ENCODE data around the gene DOCK7.
"Not testable (repeated sequence)": the region's sequence is repeated elsewhere in the genome, so short reads cannot be mapped to it uniquely, and the experiment has no call there.

DOCK7 gene

DNA sequence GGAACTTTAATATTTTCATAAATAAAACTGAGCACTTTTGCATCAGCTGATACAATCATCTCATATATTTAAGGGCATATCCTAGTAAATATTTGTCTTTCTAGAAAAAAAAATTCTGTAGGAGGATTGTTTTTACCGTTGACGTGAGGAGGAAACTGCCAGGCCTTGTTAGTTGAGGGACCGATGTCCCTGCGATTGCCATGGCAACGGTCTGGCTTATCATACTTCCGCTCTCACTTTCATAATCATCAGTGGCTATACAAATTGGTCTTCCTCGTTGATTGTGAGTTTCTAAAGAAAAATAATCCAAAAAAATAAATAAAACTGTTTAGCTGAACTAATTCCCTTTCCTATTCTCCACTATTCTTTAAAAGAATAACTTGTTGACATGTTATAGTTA lies 160.2 kb downstream of the DOCK7 start:
- DNase-seq, result no peak

DNA sequence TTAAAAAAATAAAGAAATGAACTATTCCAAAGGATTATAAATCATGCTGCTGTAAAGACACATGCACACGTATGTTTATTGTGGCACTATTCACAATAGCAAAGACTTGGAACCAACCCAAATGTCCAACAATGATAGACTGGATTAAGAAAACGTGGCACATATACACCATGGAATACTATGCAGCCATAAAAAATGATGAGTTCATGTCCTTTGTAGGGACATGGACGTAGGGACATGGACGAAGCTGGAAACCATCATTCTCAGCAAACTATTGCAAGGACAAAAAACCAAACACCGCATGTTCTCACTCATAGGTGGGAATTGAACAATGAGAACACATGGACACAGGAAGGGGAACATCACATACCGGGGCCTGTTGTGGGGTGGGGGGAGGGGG lies 160.8 kb downstream of the DOCK7 start:
- not testable (repeated sequence) for DNase-seq

DNA sequence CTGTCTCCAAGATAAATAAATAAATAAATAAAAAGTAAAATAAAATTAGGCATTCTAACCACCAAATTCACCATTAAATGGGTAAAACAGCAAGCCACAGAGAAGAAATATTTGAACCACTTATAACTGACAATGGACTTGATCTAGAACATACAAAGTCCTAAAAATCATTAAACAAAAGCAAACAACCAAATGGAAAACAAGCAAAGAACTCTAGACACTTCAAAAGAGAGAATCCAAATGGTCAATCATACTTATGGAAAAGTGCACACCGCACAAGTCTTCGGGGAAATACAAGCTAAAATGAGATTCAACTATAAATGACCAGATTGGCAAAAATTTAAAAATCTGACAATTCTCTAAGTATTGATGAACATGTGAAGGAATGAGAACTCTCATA lies 164.3 kb downstream of the DOCK7 start:
- DNase-seq, result no peak

- no peak for DNase-seq
Measured at GRCh38 chr1:62516600-62516999, 171.6 kb downstream of the DOCK7 start.

- DNase-seq, result no peak
Measured at GRCh38 chr1:62514746-62515423, 173.3 kb downstream of the DOCK7 start.

DNA sequence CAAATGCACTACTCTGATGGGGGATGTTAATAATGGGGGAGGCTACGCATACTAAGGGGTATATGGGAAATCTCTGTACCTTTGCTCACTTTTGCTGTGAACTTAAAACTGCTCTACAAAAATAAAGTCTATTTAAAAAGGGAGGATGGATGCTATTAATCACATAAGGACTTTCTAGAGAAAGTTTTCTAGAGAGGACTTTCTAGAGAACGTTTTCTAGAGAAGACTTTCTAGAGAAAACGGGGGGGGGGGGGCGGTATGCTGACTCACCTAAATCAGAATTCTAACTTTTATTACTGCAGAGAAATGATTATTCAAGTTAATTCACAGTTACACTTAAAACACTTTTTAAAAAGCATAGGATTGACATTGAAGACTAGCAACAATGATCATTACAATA lies 175.2 kb downstream of the DOCK7 start:
- DNase-seq, result no peak

DNA sequence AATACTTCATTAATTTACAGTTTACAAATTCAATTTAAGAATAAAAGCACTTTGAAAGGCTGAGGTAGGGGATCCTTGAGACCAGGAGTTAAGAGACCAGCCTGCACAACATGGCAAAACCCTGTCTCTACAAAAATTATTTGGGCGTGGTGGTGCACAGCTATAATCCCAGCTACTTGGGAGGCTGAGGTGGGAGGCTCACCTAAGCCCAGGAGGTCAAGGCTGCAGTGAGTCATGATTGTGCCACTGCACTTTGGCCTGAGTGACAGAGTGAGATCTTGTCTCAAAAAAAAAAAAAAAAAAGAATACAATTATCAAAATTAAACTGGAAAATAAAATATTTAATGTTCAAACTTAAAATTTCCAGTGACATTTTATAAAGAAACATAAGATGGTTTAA lies 179.2 kb downstream of the DOCK7 start:
- DNase-seq, result no peak

DNA sequence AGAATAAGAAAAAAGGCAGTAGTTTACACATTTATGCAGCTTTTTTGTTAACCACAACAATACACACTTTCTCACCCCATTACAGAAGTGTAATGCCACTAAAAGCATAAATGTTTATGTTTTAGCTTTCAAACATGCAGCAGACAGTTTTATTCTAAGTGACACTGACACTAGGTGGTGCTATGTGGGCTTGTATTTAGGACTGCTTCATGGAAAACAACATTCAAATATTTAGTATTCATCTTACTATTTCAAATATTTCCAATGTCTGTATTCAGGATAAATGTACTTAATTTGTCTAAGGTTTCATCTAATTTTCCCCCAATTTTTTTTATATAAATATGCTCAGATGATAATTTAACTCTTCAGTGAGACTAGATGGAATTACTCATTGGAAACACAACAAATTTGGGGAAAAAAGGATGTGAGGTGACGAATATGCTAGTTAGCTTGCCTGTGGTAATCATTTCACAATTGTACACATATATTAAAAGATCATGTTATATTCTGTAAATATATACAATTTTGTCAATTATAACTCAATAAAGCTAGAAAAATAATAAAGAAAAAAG lies 179.9 kb downstream of the DOCK7 start:
- no peak for DNase-seq

GRCh38 chr1:62500210-62500609 lies 188.0 kb downstream of the DOCK7 start:
- DNase-seq, result no peak

GRCh38 chr1:62494137-62494536 lies 194.0 kb downstream of the DOCK7 start:
- DNase-seq, result no peak

DNA sequence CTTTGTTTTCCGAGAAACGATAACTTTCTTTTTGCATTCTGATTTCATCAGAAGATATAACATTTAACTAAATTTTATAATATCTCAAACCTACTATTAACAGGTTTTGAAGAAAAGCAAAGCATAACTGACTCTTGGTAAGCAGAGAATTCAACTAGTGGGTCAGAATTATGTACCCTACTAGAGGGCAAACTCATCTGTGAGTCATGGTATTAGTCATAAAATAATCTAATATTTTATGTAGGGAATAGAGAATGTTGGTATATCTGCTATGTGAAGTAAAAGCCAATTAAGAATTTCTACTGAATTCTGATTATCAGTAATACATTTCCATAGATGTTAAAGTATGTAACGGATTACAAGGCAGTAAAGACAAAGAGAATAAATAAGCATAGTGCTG lies 194.5 kb downstream of the DOCK7 start:
- DNase-seq, result no peak

- no peak for DNase-seq
Measured at GRCh38 chr1:62492521-62492920, 195.7 kb downstream of the DOCK7 start.

GRCh38 chr1:62487956-62488355 lies 200.2 kb downstream of the DOCK7 start:
- DNase-seq, result no peak

- DNase-seq, result no peak
Measured at GRCh38 chr1:62484824-62485468, 203.2 kb downstream of the DOCK7 start.

- DNase-seq, result no peak
Measured at GRCh38 chr1:62481681-62482080, 206.5 kb downstream of the DOCK7 start.

DNA sequence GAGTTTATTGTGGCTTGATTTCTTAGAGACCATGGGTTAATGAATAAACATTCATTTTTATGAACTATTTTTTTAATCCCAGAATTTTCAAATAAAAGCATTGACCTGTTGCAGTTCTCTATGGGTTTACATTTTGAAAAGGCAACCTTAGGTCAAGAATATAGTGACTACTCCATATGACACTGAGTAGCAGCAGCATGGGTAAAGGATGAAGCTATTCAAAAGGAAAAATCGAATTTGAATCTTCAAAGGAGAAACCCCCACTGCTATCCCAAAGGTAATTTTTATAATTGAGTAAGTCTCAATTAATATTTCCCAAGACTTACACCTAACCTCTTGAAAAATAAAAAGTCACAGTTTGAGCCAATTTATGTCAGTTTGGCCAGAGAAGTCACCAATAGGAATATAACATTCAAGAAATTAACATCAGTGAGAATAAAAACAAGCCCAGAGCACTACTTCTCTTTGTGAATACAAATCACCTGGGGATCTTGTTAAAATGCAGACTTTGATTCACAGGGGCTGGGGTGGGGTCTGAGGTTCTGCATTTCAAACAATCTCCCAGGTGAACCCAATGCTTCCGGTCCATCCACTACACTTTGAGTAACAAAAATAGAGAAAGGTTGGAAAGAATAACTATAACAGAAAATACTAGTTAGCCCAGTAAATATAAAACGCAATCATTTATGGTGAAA lies 211.5 kb downstream of the DOCK7 start:
- no peak for DNase-seq

DNA sequence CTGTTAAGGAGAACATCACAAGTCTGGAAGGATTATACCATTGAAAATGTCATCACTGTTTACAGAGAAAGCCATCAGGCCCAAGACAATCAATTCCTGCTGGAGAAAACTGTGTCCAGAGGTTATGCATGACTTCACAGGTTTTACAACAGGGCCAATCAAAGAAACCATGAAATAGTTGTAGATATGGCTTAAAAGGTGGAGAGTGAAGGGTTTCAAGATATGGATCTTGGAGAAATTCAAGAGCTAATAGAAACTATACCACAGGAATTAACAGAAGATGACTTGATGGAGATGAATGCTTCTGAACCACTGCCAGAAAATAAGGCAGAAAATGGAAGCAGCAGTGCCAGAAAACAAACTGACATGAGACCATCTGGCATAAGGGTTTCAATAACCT lies 221.1 kb downstream of the DOCK7 start:
- DNase-seq, result no peak

DNA sequence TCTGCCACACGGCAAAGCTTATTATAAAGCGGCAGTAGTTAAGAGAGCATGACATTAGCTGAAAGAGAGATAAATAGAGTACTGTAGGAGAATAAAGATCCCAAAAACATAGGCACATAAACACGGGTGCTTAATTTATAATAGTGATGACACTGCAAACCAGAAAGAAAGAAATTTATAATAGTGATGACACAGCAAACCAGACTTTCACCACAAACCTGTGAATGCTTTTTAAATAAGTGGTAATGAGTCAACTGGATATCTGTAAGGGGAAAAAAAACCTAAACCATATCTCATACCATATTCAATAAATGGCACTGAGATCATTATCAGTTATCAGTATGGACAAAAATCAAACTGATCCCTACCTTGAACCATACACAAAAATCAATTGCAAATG lies 225.8 kb downstream of the DOCK7 start:
- no peak for DNase-seq

- no peak for DNase-seq
Measured at GRCh38 chr1:62457955-62458354, 230.2 kb downstream of the DOCK7 start.

GRCh38 chr1:62452951-62453350 lies 235.2 kb downstream of the DOCK7 start:
- no peak for DNase-seq

GRCh38 chr1:62450301-62450700 lies 237.9 kb downstream of the DOCK7 start:
- DNase-seq, result no peak

DNA sequence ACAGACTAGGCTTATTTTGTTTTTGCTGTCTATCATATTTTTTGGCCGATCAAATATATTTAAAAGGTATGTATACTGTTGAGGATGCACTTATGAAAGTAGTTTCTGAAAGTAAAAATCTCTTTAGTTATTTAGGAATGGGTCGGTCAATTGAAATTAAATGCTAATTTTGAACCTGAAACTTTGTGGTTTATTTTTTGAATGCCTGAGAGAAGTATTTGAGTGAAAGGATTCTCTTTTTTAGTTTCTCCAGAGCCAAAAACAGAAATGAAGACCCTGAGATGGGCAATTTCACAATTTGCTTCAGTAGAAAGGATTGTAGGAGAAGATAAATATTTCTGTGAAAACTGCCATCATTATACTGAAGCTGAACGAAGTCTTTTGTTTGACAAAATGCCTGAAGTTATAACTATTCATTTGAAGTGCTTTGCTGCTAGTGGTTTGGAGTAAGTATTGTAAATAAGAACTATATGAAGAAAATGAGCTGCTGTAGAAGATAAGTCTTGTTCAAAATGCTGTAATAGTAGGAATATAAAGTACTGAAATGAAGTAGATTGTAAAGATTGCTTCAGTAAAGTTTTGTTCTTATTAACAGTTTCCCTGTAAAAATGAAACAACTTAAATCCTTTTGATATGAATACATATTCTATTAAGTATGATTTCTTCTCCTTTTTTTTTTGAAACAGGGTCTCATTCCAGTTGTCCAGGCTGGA lies 239.8 kb downstream of the DOCK7 start:
- DNase-seq, result no peak

GRCh38 chr1:62444701-62445100 lies 243.5 kb downstream of the DOCK7 start:
- no peak for DNase-seq
